ENCODE measurements around the gene KCNE4.

KCNE4 gene

DNA sequence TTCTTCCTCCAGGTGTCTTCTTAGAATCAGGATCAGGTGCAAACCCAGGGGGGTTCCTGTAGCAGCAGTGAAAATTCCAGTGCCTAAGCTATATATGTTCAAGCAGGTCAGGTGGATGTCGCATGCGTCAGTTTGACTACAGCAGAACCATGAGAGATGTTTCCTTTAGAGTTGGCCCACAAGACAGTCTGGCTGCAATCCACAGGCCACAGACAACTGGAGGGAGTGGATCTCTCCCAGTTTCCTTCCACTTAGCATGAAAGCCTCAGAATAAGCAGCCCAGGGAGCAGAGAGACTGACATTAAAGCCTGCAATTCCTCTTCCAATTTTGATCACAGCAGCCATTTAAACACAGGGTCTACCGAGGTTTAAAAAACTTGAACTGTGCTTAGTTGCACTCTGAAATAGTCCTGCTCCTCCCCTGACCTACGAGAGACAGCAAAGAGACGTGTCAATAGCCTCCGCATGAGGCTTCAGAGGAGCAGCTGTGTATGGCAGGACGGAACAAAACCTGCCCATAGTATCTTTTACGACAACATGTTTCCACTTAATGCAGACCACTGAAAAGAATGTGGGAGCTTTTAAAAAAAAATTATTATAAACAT is 988 bp upstream of the KCNE4 start:
- no peaks in the 10 kb centered on the region for H3K36me3 ChIP-seq (ENCODE audit: insufficient read depth, low read length)
- H3K27ac ChIP-seq (ENCODE audit: low read length): no peak overlapping the region
- H3K9me3 ChIP-seq (ENCODE audit: insufficient read depth, low read length, severe bottlenecking): no peaks in the 10 kb centered on the region
- no peaks in the 10 kb centered on the region for H3K79me2 ChIP-seq (ENCODE audit: insufficient read depth, low read length)
- no peaks in the 10 kb centered on the region for H4K20me1 ChIP-seq (ENCODE audit: insufficient read depth, low read length)
- ATAC-seq (ENCODE audit: insufficient read depth, low read depth): no peak
- DNase-seq: no peak
- H3K9ac ChIP-seq (ENCODE audit: low read depth, low read length): no peak overlapping the region
- no peaks in the 10 kb centered on the region for H3K27me3 ChIP-seq (ENCODE audit: insufficient read depth, low read length, poor library complexity)
- TF ChIP-seq CTCF (IDR thresholded peaks at IDR 0.05; ENCODE audit: borderline replicate concordance, extremely low read depth, low read length, poor library complexity, severe bottlenecking): no peak
- TF ChIP-seq EZH2 (IDR thresholded peaks at IDR 0.05; ENCODE audit: borderline replicate concordance, low read depth, low read length, severe bottlenecking): no peak
- no peak overlapping the region for H3K4me2 ChIP-seq (ENCODE audit: insufficient read depth, low read length)
- no peaks in the 10 kb centered on the region for H3K4me1 ChIP-seq (ENCODE audit: insufficient read depth, low read length)
- no peak overlapping the region for H2AFZ ChIP-seq (ENCODE audit: low read depth, low read length)
- no peak overlapping the region for H3K4me3 ChIP-seq (ENCODE audit: low read depth in 1 of 2, low read length in 2 of 2)

GRCh38 chr2:223052548-223053483 is 826 bp downstream of the KCNE4 start:
- ATAC-seq (ENCODE audit: insufficient read depth, low read depth) (no peak), DNase-seq (peak; percentile 5)
- Histone ChIP-seq H3K9me3 (ENCODE audit: insufficient read depth, low read length, severe bottlenecking) (no peaks in the 10 kb centered on the region), H2AFZ (ENCODE audit: low read depth, low read length) (no peak overlapping the region), H3K4me1 (ENCODE audit: insufficient read depth, low read length) (no peaks in the 10 kb centered on the region), H4K20me1 (ENCODE audit: insufficient read depth, low read length) (no peaks in the 10 kb centered on the region), H3K4me2 (ENCODE audit: insufficient read depth, low read length) (no peak overlapping the region), H3K4me3 (ENCODE audit: low read depth in 1 of 2, low read length in 2 of 2) (no peak overlapping the region), H3K79me2 (ENCODE audit: insufficient read depth, low read length) (no peaks in the 10 kb centered on the region), H3K27me3 (ENCODE audit: insufficient read depth, low read length, poor library complexity) (no peaks in the 10 kb centered on the region), H3K9ac (ENCODE audit: low read depth, low read length) (no peak overlapping the region), H3K27ac (ENCODE audit: low read length) (no peak overlapping the region), H3K36me3 (ENCODE audit: insufficient read depth, low read length) (no peaks in the 10 kb centered on the region)
- TF ChIP-seq CTCF (IDR thresholded peaks at IDR 0.05; ENCODE audit: borderline replicate concordance, extremely low read depth, low read length, poor library complexity, severe bottlenecking): no peak
- no peak for TF ChIP-seq EZH2 (IDR thresholded peaks at IDR 0.05; ENCODE audit: borderline replicate concordance, low read depth, low read length, severe bottlenecking)

DNA sequence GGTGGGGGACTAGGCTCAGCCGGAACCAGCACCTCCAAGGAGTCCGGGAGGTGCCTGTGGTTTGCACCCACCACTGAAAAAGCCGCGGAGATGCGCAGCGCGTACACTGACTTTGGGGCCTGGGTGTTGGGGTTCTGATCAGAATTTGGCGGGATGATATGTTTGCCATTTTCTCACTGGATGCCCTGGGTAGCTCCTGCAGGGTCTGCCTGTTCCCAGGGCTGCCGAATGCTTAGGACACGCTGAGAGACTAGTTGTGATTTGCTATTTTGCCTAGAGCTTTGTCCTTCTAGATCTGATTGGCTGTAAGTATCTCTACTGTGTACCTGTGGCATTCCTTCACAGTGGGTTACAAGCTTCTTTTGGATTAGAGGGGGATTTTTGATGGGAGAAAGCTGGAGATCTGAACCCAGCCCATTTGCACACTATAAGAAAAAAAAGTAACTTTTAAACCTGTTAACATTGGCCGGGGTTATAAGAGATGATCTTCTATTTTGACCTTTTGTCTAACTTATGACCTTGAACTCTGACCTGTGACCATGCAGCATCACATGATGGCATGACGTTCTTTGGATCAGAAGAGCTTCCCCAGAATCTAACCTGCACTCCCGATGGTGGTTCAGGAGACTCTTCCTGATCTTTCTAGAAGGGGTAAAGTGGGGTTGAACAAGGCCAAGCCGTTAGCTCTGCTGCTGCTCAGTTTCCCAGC is 1.6 kb downstream of the KCNE4 start:
- no peak overlapping the region for H2AFZ ChIP-seq (ENCODE audit: low read depth, low read length)
- H4K20me1 ChIP-seq (ENCODE audit: insufficient read depth, low read length): no peaks in the 10 kb centered on the region
- H3K36me3 ChIP-seq (ENCODE audit: insufficient read depth, low read length): no peaks in the 10 kb centered on the region
- no peaks in the 10 kb centered on the region for H3K4me1 ChIP-seq (ENCODE audit: insufficient read depth, low read length)
- H3K4me3 ChIP-seq (ENCODE audit: low read depth in 1 of 2, low read length in 2 of 2): no peak overlapping the region
- H3K9me3 ChIP-seq (ENCODE audit: insufficient read depth, low read length, severe bottlenecking): no peaks in the 10 kb centered on the region
- no peaks in the 10 kb centered on the region for H3K27me3 ChIP-seq (ENCODE audit: insufficient read depth, low read length, poor library complexity)
- no peak overlapping the region for H3K9ac ChIP-seq (ENCODE audit: low read depth, low read length)
- H3K4me2 ChIP-seq (ENCODE audit: insufficient read depth, low read length): no peak overlapping the region
- H3K27ac ChIP-seq (ENCODE audit: low read length): no peak overlapping the region
- ATAC-seq (ENCODE audit: insufficient read depth, low read depth) (no peak), DNase-seq (no peak)
- TF ChIP-seq EZH2 (IDR thresholded peaks at IDR 0.05; ENCODE audit: borderline replicate concordance, low read depth, low read length, severe bottlenecking) (no peak), CTCF (IDR thresholded peaks at IDR 0.05; ENCODE audit: borderline replicate concordance, extremely low read depth, low read length, poor library complexity, severe bottlenecking) (no peak)
- no peaks in the 10 kb centered on the region for H3K79me2 ChIP-seq (ENCODE audit: insufficient read depth, low read length)

Data from DND-41 (cell line).